Skin epidermis (tissue), 12 donors: ENCODE results near the gene ARID4A.
"Not testable (repeated sequence)": the region's sequence is repeated elsewhere in the genome, so short reads cannot be mapped to it uniquely, and the experiment has no call there.

Experiments used
- H3K27ac ChIP-seq, 21 experiments: fragments of 200-600 bp; sonication (generic) in 11 of 21; one replicate each; pipeline ENCODE4 v1.5.0; 2020; ENCODE audit warnings: mild to moderate bottlenecking in 3 of 21, inconsistent platforms in 2 of 21, moderate library complexity in 2 of 21
- H3K4me3 ChIP-seq, 7 experiments: fragments of 200-600 bp; sonication (generic) in 2 of 7; one replicate each; pipeline ENCODE4 v1.5.0; 2020; ENCODE audit warnings: inconsistent platforms in 2 of 7, mild to moderate bottlenecking in 2 of 7, moderate library complexity in 1 of 7

The ARID4A gene

DNA sequence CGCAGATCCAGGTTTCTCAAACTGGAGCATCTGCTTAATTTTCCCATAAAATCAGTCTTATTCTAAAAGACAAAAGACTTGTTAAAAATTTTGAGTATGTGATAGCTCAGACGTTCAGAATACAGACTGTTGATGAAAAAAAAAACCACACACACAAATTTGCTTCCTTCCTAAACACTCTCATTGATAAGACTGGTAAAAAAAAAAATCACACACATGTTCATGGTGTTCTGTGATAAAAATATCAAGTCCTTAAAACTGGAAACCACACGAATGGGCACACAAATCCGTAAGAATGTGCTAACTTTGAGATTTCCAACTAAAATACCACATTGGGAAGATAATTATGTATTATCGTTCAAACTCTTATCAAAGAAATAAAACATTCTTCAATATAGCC is 6.7 kb upstream of the ARID4A start:
- H3K27ac ChIP-seq = no peak overlapping the region
- no peak overlapping the region for H3K4me3 ChIP-seq

- no peak overlapping the region for H3K4me3 ChIP-seq
These were observed 6.2 kb upstream of the ARID4A start for GRCh38 chr14:58292187-58292586.

DNA sequence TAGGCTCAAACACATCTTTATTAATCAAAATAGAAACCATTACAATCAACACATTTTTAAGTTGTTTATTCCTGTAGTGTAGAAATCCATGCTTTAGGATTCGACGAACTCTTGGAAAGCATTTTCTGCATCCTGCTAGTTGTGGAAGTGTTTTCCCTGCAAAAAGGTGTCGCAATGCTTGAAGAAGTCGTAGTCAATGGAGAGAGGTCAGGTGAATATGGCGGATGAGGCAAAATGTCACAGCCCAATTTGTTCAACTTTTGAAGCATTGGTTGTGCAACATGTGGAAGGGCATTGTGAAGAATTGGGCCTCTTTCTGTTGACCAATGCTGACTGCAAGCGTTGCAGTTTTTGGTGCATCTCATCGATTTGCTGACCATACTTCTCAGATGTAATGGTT is 4.2 kb upstream of the ARID4A start:
- H3K4me3 ChIP-seq = no peak overlapping the region

More at GRCh38 chr14:58292187-58292586, 6.2 kb upstream of the ARID4A start:
- no peak overlapping the region for H3K27ac ChIP-seq

GRCh38 chr14:58296726-58297125 is 1.6 kb upstream of the ARID4A start:
- peak overlapping the region; percentile 54 to 94 (median 65) for H3K4me3 ChIP-seq
- peak overlapping the region in 17 of 21 experiments; percentile 82 to 97 (median 90) for H3K27ac ChIP-seq

More for the DNA sequence above, 4.2 kb upstream of the ARID4A start:
- no peak overlapping the region for H3K27ac ChIP-seq

- H3K4me3 ChIP-seq = peak overlapping the region; percentile 54 to 94 (median 65)
- H3K27ac ChIP-seq = peak overlapping the region; percentile 43 to 97 (median 90)
These were observed 968 bp upstream of the ARID4A start for GRCh38 chr14:58297412-58297761.

- peak overlapping the region; percentile 61 to 98 (median 94) for H3K4me3 ChIP-seq
- peak overlapping the region; percentile 43 to 97 (median 92) for H3K27ac ChIP-seq
These were observed 436 bp upstream of the ARID4A start for GRCh38 chr14:58297762-58298476.

DNA sequence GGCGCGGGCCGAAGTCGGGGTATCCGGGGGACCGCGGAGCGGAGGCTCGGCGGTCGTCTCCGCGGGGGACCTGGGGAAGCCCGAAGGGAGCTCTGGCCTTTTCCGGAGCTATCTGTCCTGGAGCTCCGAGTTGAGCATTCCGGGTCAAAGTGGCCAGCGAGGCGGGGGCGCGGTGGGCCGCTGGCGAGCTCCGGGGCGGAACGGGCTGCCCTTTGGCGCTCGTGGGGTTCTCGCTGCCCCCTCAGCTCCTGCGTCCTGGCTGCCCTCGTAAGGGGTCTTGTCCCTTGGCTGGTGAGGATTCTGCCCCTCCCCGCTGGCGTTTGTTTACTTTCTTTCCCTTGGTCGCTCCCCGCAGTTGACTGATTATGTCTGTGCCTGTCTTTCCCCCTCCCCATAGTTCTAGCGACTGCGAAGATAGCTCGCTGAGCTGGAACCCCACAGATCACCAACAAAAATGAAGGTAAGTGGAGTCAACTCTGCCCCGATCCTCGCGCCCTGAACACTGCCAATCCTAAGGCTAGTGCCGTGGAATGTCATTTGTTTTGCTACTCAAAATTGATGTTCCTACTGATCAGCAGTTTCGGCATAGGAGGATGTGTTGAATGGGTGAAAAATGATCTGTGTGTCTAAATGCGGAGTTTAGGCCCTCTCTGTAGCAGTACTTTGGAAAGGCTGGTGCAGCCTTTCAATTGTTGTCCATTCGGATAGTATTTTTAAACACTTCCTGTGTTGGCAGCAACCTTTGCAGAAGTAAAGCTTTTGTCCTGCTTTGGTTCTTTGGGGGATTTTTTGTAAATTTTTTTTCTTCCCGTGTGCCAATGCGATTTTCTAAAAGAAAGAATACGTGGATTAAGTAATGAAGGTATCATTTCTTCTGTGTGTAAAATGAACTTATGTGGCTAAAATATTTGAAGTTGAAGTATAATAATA is 1.3 kb downstream of the ARID4A start:
- peak overlapping the region; percentile 61 to 98 (median 94) for H3K4me3 ChIP-seq
- peak overlapping the region; percentile 69 to 97 (median 90) for H3K27ac ChIP-seq

DNA sequence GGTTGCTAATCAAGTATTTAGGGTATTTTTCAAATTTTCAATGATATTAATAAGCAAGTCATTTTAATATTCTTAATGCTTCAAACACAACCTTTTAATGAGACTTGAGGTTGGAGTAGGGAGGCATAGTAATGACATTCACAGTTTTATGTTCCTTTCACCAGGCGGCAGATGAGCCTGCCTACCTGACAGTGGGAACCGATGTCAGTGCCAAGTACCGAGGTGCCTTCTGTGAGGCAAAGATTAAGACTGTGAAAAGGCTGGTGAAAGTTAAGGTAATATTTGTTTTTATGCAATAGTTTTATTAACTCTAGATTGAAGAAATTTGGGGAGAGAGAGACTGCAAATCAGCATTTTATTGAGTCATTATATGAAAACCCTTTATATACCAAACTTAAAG is 3.1 kb downstream of the ARID4A start:
- H3K27ac ChIP-seq = no peak overlapping the region
- no peak overlapping the region for H3K4me3 ChIP-seq

DNA sequence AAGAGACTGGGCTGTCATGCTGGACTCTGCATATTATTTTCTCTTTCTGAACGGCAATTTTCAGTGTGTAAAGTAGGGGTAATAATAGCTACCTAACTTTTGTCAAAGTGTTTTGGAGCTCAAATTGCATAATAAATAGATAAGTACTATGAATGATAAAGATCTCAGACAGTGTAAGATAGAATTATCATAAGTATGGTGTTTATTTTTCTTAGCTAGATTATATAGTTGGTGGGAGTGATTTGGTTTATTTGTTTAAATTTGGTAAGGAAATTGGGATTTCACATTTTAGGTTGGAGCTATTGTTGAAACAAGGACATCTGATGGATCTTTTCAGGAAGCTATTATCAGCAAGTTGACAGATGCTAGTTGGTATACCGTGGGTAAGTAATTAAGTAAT is 7.4 kb downstream of the ARID4A start:
- Histone ChIP-seq H3K4me3 (no peak overlapping the region), H3K27ac (no peak overlapping the region)

- Histone ChIP-seq H3K4me3 (no peak overlapping the region), H3K27ac (no peak overlapping the region)
These were observed 9.4 kb downstream of the ARID4A start for GRCh38 chr14:58307597-58308316.

- Histone ChIP-seq H3K27ac (no peak overlapping the region), H3K4me3 (no peak overlapping the region)
These were observed 10.7 kb downstream of the ARID4A start for GRCh38 chr14:58309086-58309485.

GRCh38 chr14:58313699-58314098 is 15.3 kb downstream of the ARID4A start:
- Histone ChIP-seq H3K27ac (no peak overlapping the region), H3K4me3 (no peak overlapping the region)

DNA sequence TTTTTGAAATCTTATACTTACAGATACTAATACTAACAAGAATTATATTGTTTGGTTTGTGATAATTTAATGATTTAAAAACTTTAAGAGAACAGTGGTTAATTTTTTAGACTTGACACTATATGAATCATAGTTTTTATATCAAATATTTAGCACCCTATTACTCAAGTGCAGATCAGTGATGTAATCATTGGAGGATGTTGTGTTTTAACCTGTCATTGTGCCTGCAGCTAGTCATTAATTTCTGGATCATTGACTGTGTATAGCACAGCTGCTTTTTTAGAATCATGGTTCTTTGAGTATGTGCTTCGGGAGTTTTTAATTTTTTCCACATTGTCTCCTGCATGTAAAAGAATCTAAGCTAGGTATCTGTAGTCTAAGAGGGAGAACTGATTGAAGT is 17.3 kb downstream of the ARID4A start:
- Histone ChIP-seq H3K27ac (no peak overlapping the region), H3K4me3 (no peak overlapping the region)

DNA sequence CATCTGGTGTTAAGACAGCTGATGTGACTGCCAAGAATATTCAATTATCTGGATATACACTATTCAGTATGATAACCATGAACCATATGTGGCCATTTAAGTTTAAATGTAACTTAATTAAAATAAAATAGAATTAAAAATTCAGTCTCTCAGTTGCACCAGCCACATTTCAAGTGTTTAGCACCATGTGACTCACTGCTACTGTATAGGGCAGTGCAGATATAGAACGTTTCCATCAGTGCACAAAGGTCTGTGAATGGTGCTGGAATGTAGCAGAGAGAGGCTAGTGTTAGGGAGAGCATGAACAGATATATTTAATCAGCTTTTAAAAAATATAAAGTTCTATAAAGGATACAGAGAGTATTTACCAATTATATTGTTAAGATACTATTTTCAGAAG is 28.7 kb downstream of the ARID4A start:
- Histone ChIP-seq H3K27ac (no peak overlapping the region), H3K4me3 (no peak overlapping the region)

- peak overlapping the region in 6 of 21 experiments; percentile 8 to 51 (median 35) for H3K27ac ChIP-seq
- H3K4me3 ChIP-seq = no peak overlapping the region
These were observed 32.8 kb downstream of the ARID4A start for GRCh38 chr14:58331111-58331510.

DNA sequence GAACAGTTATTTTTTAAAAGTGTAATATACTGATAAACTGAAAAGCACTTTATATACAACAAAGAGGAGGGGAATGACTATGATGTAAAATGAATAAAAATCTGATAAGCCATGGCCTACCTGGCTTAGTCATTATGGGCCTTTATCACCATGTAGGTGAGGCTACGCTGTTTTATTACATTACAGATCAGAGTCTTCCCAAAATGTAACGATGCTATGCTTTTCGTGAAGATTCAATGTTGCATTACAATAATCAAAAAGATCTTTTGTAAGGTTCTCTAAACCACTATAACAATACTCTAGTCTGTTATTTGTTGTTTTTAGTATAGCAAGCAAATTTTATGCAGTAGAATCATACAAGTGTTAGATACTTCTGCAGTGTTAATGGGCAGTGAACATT is 34.2 kb downstream of the ARID4A start:
- no peak overlapping the region for H3K27ac ChIP-seq
- no peak overlapping the region for H3K4me3 ChIP-seq

- not testable (repeated sequence) for H3K27ac ChIP-seq, H3K4me3 ChIP-seq
These were observed 41.3 kb downstream of the ARID4A start for GRCh38 chr14:58339666-58340065.

GRCh38 chr14:58341152-58341748 is 42.9 kb downstream of the ARID4A start:
- H3K4me3 ChIP-seq = no peak overlapping the region
- H3K27ac ChIP-seq = no peak overlapping the region

DNA sequence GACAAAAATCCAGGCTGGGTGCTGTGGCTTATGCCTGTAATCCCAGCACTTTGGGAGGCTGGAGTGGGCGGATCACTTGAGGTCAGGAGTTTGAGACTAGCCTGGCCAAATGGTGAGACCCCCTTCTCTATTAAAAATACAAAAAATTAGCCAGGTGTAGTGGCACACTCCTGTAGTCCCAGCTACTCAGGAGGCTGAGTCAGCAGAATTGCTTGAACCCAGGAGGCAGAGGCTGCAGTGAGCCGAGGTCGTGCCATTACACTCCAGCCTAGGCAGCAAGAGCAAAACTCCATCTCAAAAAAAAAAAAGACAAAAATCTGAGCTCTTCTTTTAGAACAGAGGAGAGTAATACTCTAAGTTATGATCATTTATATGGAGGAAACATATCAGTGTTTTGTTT is 45.2 kb downstream of the ARID4A start:
- H3K27ac ChIP-seq, H3K4me3 ChIP-seq: not testable (repeated sequence)
